PFSK-1 (cell line): Measurements from ENCODE around the gene RAPGEF2.

ENCODE experiments used
- POLR2AphosphoS5 ChIP-seq: IDR thresholded peaks from 2 replicates; pipeline ENCODE4 v1.6.1; 2012; ENCODE audit warnings: low read depth, mild to moderate bottlenecking, control low read depth, low read length, moderate library complexity
- REST ChIP-seq, 2 experiments: IDR thresholded peaks; 2 replicates each; pipeline versions ENCODE4 v1.6.1 to v1.8.0; 2011 to 2012; ENCODE audit warnings: low read depth in 2 of 2, low read length in 2 of 2, control low read depth in 1 of 2, inconsistent platforms in 1 of 2, mild to moderate bottlenecking in 1 of 2, moderate library complexity in 1 of 2; ENCODE audit not compliant: insufficient read depth in 1 of 2
- TAF1 ChIP-seq: IDR thresholded peaks from 2 replicates; pipeline ENCODE4 v1.6.1; 2012; ENCODE audit warnings: low read length, control low read depth, borderline replicate concordance; ENCODE audit not compliant: insufficient read depth

- TF ChIP-seq TAF1: no peak
- no peak for TF ChIP-seq POLR2AphosphoS5
- no peak for TF ChIP-seq REST (IDR thresholded peaks at IDR 0.05; ENCODE audit: insufficient read depth in 1 of 2, low read depth in 2 of 2, low read length in 2 of 2)
Measured at GRCh38 chr4:159107203-159107925, 4.5 kb downstream of the RAPGEF2 start.
